ENCODE measurements around the gene MAGIX. TPM values are rescaled to one million over a fixed set of nuclear protein-coding genes. Genes with fewer than 3 reads are reported as not detected.
A peak's percentile ranks its signal among the peaks of the same experiment; 100 is the strongest.
"Not testable (repeated sequence)": the region's sequence is repeated elsewhere in the genome, so short reads cannot be mapped to it uniquely, and the experiment has no call there.

MAGIX gene
- polyA plus RNA-seq, 1 donor: 1.9 TPM

DNA sequence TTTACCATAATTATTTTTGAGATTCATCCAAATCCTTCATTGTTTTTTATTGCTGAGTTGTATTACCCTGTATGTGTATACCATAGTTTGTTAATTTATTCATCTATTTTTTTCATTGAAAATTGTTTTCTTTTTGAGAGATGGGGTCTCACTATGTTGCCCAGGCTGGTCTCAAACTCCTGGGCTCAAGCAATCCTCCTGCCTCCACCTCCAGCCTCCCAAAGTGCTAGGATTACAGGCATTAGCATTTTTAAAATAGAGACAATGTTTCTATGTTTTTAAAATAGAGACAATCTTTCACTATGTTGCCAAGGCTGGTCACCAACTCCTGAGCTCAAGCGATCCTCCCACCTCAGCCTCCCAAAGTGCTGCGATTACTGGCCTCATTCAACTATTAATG, 1.6 kb upstream of the MAGIX start:
- DNase-seq (ENCODE audit: low read depth): no peak

DNA sequence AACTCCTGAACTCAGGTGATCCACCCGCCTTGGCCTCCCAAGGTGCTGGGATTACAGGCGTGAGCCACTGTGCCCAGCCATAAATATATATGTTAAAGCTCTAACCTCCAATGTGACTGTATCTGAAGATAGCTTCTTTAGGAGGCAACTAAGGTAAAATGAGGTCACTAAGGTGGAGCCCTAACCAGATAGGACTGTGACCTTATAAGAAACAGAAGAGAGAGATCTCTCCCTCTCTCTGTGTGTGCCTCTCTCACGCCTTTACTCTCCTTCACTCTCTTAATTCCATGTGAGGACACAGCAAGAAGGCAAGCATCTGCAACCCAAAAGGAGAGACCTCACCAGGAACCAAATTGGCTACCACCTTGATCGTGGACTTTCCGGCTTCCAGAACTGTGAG, 926 bp upstream of the MAGIX start:
- no peak for DNase-seq (ENCODE audit: low read depth)

DNA sequence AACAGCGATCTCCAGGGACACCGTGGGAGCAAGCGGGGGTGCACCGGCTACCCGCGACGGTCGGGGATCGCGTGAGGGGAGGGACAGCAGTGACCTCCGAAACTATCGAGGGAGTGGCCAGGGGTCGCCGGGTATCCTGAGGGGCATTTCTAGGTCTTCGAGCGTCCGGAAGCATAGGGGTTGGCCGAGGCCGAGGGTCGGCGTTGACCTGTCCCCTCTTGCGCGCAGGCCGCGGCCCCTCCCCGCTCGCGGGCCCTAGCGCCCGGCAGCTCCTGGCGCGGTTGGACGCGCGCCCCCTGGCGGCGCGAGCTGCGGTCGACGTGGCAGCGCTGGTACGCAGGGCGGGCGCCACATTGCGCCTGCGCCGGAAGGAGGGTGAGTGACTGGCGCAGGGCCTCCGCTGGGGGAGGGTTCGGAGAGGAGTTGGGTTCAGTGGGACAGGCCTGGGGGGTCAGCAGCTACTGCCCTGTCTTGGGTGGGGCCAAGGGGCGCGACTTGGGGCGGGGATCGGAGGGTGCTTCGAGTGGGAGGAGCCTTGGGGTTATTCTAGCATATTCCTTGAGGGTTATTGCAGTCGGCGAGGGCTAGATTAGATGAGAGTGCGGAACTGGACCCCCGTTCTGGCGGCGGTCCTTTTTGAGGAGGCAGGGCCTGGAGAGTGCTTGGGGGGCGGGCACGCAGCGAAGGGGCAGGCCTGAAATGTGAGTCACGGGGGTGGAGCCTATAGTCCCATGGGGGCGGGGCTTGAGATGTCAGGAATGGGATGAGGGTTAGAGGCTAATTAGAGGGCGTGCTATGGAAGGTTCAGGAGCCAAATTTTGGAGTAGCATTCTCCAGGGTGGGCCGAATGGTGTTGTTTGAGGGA, 1.2 kb downstream of the MAGIX start:
- DNase-seq (ENCODE audit: low read depth): peak; percentile 64

DNA sequence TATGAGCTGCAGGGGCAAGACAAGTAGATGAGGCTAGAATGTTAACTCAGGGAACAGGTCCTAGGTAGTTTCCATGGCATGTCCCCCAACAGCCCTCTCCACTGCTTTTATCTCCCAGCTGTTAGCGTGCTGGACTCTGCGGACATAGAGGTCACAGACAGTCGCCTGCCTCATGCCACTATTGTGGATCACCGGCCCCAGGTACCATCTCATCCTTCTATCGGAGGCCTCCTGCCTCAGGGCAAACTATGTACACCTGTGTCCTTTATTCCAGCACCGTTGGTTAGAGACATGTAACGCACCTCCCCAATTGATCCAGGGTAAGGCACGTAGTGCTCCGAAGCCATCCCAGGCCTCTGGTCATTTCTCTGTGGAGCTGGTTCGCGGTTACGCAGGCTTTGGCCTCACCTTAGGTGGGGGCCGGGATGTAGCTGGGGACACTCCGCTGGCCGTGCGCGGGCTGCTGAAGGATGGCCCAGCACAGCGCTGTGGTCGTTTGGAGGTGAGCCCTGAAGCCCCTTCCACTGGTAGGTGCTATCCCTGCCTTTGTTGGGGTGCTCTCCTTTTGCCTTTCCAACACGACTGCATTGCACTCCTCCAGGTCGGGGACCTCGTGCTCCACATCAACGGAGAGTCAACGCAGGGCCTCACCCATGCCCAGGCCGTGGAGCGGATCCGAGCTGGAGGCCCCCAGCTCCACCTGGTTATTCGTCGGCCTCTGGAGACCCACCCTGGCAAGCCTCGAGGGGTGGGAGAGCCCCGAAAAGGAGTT, 2.2 kb downstream of the MAGIX start:
- DNase-seq (ENCODE audit: low read depth): no peak

DNA sequence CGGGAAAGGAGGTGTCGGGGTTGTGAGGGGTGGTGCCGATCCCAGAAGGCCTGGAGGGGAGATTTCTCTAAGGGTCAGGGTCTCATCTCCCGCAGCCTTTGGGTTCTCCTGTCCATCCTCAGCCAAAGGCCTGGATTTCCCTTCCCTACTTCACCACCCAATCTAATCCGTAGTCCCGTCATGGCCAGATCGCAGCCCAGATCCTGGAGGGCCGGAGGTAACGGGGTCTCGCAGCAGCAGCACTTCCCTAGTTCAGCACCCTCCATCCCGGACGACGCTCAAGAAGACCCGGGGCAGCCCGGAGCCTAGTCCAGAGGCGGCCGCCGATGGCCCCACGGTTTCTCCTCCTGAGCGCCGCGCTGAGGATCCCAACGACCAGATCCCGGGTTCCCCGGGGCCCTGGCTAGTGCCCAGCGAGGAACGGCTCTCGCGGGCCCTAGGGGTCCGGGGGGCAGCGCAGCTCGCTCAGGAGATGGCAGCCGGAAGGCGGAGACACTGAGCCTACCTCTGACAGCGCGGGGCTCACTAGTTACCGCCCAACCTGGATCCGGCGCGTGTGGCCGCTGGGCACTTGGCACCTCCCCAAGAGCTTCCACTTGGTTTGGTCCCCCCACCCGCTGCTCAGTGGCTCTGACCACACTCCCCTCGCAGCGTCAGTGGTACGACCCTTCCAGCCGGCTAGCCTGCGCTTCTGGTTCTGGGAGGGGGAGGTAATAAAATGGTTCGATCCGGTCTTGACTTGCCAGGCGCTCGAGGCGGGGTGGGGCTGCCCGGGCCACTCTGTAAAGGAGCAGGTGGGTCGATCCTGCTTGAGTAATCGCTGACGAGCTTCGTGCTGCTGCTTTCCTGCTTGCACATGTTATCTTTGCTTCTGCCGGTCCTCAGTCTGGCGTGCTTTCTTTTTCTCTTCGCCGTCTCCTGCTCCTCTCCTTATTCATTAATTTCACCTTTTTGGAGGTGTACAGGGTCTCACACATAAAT, 3.6 kb downstream of the MAGIX start:
- no peak for DNase-seq (ENCODE audit: low read depth)

DNA sequence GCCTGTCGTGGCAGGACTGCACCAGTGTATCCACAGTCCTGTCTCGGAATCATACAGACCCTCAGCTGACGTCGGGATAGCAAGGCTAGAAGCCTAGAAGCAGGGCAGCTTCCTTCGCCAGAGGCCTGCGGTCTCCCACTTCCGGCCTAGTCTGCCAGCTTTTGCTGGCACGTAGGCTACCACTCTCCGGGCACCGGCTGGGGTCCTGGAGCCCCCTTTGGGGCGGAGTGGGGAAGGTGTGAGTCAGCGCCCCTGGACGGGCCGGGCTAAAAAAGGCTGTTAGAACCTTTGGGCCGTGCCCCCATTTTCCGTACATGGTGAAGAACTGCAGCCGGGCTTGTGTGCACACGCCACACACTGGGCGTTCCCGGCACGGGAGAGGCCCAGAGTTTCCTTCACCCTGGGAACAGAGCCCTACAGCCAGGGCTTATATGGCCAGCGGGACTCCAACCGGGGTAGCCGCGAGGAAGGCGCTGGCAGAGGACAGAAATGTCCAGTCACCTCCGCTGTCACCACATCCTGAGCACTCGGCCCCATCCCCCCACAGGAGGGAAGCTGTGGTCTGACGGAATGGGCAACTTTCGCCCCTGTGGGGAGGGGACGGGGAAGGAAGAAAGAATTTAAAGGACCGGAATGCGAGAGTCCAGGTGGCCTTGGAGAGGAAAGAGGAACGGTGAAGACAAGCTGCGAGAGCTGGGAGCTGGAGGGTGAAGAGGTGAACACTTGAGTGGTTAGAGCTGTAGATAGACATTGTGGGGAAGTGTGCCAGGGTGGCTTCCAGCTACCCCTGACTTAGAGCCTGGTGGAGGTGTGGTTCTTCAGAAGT, 4.6 kb downstream of the MAGIX start:
- no peak for DNase-seq (ENCODE audit: low read depth)

DNA sequence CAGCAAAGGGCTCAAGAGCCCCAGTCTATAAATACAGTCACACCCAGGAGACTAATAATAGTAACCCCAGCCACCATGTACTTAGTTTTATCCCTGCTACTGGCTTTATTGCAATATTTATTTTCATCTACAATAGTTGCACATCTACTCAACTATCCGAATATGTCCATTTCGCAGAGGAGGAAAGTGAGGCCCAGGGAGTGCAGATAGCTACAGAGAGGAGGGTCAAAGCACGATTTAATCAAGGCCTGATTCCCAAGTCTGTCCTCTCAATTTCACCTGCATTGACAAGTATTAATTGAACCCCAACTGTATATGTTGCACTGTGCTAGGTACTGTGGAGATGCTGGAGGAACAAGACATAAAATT, 5.2 kb downstream of the MAGIX start:
- DNase-seq (ENCODE audit: low read depth): no peak

DNA sequence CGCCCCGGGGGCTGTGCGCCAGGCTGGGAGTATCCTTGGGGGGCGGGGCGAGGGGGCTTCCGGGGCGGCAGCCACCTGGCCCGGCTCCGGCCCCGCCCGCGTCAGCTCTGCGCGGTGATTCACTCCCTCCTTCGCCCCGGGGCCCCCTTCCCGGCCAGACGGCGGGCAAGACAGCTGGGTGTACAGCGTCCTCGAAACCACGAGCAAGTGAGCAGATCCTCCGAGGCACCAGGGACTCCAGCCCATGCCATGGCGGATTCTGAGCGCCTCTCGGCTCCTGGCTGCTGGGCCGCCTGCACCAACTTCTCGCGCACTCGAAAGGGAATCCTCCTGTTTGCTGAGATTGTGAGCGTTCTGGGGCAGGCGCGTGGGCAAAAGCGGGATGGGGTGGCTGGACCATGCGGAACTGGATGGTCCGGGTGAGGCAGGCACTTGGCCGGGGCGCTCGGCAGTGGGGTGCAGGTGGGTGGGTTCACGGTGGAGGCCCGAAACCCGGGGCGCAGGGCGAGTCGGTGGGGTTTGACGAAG, 9.3 kb downstream of the MAGIX start, which contains the start of gene PLP2:
TSS of gene PLP2 (plus strand) at position 147 of the 528 bp plus-strand sequence. CDS start at position 250, 103 bp downstream.
- no peak for DNase-seq (ENCODE audit: low read depth)

DNA sequence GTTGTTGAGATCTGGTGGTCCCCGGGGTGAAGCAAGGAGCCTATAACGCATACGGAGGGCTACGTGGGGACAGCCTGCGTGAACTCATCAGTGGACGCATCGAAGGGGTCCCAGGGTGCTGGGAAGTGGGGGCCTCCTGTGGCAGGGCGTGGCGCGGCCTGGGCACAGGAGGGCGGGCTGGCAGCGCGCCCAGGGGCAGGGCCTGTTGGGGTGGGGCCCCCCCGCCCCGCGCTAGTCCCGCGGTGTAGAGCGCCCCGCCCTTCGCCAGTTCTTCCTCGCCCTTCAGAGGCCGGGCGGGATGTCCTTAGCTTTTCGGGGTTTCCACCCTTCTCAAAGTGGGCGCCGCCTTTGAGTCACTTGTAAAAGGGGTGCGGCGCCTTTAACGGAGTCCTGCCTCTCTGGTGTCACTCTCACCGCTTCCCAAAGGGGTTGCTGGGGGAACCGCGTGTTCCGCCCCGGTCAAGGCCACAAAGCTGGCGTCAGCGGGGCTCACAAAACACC, 9.8 kb downstream of the MAGIX start:
- DNase-seq (ENCODE audit: low read depth): no peak

DNA sequence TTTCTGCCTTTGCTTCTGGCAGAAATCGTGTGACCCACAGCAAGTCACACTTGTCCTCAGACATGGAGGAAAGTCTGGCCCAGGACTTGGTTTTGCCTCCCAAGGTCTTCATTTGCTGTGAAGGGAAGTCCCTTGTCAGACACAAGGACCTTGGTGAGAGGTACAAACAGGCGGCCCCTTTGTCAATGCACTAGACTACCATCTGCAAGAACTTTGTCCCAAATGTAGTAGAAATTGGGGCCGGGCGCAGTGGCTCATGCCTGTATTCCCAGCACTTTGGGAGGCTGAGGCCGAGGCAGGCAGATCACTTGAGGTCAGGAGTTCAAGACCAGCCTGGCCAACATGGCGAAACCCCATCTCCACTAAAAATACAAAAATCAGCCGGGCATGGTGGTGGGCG, 11.0 kb downstream of the MAGIX start:
- DNase-seq (ENCODE audit: low read depth): not testable (repeated sequence)

DNA sequence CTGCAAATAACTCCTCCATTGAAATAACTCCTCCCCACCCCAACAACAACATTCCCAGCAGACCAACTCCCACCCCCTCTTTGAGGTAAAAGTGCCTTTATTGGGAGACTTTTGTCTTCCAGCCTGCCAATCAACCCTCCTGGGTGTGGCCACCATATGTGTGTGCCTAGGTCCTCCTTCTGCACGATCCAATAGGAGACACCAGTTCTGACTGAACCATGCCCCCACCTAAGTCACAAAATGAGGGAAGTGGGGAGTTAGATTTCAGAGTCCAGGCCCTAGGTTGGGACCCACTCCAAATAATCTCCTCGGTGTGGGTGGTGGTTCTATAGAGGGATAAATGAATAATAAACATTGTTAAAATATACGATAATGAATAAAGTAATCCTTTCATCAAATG, 12.2 kb downstream of the MAGIX start:
- no peak for DNase-seq (ENCODE audit: low read depth)

DNA sequence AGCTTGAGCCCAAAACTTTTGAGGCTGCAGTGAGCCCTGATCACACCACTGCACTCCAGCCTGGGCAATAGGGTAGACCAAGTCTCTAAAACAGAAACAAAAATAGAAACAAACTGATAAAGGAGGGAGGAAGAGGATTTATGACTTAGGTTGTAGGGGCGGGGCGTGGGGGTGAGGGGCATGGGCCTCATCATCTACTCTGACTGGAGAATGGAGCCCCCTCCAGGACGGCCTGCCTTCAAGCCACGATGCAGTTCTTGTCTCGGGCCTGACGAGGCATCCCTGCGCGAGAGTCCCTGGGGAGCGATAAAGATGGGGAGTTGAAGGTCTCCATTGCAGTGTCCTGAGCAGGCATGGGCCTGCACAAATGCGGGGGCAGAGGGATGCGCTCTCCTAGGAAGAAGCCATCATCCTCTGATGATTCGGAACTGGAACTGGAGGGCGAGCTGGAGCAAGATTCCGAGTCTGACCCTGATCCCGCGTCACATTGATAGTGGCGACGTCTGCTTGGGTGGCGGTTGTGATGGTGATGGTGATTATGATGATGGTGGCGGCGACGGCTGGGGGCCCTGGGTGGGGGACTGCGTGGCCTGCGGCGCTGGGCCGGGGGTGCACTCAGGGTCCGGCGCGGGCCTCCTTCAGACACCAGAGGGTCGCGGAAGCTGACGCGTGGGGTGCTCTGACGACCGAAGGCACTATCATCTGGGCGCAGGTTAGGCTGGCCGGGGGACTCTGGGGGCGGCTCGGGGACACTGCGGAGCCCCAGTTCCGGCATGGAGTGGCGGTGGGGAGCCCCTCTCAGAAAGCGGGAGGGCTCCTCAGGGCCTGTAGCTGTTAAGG, 13.1 kb downstream of the MAGIX start:
- DNase-seq (ENCODE audit: low read depth): no peak

DNA sequence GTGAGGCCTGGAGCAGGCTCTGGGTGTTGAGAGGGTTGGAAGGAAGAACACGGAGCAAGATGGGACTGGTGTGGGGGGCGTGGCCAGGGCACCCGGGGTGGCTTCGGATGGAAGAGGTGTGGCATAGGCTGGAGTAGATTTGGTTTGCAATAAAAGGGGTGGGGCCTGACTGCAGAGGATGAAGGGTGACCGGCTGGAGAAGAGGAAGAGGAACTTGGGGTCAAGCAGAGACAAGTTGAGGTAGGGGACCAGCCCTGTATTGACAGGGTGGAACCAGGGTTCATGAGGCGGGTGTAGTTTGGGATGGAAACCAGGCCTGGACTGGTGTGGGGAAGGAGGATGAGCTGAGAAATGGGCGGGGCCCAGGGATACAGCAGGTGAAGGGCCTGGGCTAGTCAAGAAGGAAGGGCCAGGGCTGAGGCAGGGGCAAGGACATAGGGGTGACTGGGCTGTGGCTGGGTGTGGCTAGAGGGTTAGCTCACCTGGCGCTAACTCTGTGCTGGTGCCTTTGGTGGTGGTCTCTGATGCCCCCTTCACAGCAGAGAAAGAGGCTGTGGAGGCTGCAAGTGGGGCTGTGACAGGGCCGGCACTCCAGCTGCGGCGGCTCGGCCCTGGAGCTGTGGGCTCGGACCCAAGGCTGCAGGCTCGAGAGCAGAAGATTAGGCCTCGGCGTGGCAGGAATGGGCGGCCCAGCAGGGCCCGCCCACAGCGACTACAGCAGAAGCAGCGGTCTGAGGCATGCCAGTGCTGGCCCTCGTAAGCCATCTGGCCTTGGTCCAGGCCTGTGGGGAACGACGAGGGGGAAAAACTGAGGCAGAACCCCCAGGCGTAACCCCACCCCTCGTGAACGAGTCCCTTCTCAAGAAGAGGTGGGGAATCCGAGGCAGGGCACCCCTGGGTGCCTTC, 14.1 kb downstream of the MAGIX start:
- no peak for DNase-seq (ENCODE audit: low read depth)

DNA sequence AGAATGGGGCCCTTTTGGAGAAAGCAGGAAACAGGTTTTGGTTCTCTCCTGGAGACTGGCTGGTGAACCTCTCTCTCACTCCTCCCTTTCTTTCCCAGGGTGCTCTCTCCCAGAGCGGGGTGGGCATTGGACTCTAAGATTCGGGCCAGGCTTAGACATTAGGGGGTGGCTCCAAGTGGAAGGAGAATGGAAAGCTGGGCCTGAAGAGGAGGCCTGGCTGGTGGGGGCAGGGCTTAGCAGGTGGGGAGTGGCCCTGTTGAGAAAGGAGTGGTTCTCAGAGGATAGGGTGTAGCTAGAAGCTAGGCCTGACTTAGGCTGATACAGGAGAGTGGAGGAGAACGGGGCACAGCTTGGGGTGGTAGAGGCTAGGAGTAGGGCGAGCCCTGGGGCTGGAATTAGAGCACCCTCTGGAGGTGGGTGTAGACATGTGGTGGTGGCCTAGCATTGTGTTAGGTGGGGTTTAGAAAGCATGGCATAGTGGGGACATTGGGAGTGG, 14.8 kb downstream of the MAGIX start:
- no peak for DNase-seq (ENCODE audit: low read depth)

DNA sequence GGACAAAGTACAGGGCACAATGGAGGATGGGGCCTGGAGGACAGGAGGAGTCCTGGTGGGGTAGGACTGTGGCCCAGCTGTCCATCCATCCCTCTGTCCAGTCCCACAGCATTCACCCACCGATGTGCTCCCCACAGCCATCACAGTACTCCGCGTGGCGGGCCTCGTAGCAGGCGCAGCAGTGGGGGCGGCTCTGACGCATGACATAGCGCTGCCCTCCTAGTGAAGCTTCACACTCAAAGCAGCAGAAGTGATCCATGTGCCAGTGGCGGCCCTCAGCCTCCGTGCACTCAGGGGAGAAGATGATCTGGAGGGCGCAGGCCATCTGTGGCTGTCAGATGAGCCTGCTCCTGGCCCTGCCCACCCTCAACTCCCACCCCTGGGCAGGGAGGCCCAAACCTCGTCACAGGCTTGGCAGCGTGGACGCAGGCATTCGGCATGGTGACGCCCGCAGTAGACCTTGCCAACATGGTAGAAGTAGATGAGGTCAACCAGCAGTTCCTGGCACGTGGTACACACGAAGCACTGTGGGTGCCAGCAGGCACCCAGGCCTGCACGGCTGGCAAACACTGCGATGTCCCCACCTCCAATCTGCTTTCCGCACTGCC, 15.4 kb downstream of the MAGIX start:
- no peak for DNase-seq (ENCODE audit: low read depth)

DNA sequence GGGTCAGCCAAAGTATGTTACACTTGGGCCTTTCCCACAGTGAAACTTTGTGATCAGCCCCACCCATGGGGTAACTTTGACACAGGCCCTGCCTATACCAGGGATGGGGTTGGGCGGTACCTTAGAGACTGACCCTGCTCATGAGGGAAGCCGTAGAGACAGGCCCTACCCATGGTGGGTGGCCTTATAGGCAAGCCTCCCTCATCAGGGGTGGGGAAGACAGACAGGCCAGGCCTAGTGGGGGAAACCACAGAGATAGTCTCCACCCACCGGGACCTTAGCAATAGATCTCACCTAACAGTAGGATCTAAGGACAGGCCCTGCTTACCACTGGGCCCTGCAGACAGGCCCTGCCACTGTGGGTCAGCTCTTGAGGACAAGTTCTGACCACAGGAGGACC, 16.0 kb downstream of the MAGIX start:
- no peak for DNase-seq (ENCODE audit: low read depth)

DNA sequence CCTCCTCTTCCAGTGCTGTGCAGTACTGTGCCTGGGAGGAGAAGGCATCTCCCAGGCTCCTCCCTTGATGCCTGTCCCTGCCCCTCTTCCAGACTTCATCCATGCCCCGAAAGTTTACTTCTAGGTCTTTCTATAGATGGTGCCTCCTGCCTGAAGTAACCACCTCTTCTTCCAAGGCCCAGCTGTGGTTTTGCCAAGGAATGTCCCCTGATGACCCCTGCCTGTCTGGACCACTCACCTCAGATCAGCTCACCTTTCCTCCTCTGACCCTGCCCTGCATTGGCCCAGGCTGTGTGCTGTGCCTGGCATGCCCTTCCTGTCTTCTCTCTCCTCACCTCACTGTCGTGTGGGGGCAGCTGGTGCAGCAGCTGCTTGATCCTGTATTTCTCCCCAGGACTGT, 16.8 kb downstream of the MAGIX start:
- no peak for DNase-seq (ENCODE audit: low read depth)

All from forelimb muscle (tissue), 1 donor.